IMR-90 (cell line): Measurements from ENCODE around the gene OSBPL6.

ENCODE experiments used
- CEBPB ChIP-seq: IDR thresholded peaks from 2 replicates; pipeline ENCODE4 v1.6.1; 2012; ENCODE audit warnings: low read depth, low read length, improper control_type of control experiment
- MAZ ChIP-seq: IDR thresholded peaks from 2 replicates; pipeline ENCODE4 v1.6.1; 2012; ENCODE audit warnings: low read depth, mild to moderate bottlenecking, low read length, improper control_type of control experiment, moderate library complexity, borderline replicate concordance
- POLR2A ChIP-seq: IDR thresholded peaks from 2 replicates; pipeline ENCODE4 v1.6.1; 2012; ENCODE audit warnings: mild to moderate bottlenecking, low read depth, low read length
- RAD21 ChIP-seq: IDR thresholded peaks from 2 replicates; pipeline ENCODE4 v1.6.1; 2012; ENCODE audit warnings: low read length, improper control_type of control experiment
- RCOR1 ChIP-seq: IDR thresholded peaks from 2 replicates; pipeline ENCODE4 v1.6.1; 2012; ENCODE audit warnings: mild to moderate bottlenecking, low read length, improper control_type of control experiment; ENCODE audit not compliant: insufficient replicate concordance
- TF ChIP-seq, protein P1 (sequence below): conservative IDR thresholded peaks from 2 replicates; pipeline ENCODE4 v1.5.1; 2012; ENCODE audit warnings: mild to moderate bottlenecking, low read depth, low read length, improper control_type of control experiment

DNA sequence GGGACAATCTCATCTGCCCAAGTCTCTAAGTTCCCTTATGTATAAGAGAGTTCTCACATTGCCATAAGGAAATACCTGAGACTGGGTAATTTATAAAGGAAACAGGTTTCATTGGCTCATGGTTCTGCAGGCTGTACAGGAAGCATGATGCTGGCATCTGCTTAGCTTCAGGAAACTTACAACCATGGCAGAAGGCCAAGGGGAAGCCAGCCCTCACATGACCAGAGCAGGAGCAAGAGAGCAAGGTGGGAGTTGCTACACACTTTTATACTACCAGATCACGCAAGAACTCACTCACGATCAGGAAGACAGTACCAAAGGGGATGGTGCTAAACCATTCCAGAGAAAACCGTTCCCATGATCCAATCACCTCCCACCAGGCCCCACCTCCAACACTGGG is 182.7 kb downstream of the OSBPL6 start:
- no peak for TF ChIP-seq RAD21
- TF ChIP-seq, protein P1, sequence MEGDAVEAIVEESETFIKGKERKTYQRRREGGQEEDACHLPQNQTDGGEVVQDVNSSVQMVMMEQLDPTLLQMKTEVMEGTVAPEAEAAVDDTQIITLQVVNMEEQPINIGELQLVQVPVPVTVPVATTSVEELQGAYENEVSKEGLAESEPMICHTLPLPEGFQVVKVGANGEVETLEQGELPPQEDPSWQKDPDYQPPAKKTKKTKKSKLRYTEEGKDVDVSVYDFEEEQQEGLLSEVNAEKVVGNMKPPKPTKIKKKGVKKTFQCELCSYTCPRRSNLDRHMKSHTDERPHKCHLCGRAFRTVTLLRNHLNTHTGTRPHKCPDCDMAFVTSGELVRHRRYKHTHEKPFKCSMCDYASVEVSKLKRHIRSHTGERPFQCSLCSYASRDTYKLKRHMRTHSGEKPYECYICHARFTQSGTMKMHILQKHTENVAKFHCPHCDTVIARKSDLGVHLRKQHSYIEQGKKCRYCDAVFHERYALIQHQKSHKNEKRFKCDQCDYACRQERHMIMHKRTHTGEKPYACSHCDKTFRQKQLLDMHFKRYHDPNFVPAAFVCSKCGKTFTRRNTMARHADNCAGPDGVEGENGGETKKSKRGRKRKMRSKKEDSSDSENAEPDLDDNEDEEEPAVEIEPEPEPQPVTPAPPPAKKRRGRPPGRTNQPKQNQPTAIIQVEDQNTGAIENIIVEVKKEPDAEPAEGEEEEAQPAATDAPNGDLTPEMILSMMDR: no peak
- TF ChIP-seq POLR2A: no peak
- no peak for TF ChIP-seq MAZ
- TF ChIP-seq RCOR1: no peak
- TF ChIP-seq CEBPB: no peak
